ENCODE data around the gene DHRSX. TPM values are rescaled to one million over a fixed set of nuclear protein-coding genes. Genes with fewer than 3 reads are reported as not detected.

DHRSX gene
- total and polyA plus RNA-seq, 2 donors (not counting 3 experiments of a cell fraction or from before 2014, with no cell fraction given) = 27.1 to 37.7 TPM

GRCh38 chrX:2226182-2226581 is 274.6 kb downstream of the DHRSX start:
- no peaks in the 10 kb centered on the region for H3K36me3 ChIP-seq (ENCODE audit: control insufficient read depth in 2 of 2, extremely low read depth in 1 of 2, insufficient read depth in 2 of 2, low read length in 2 of 2)
- H3K4me1 ChIP-seq (ENCODE audit: control insufficient read depth, extremely low read depth, insufficient read depth, low read length) = no peaks in the 10 kb centered on the region
- H2AFZ ChIP-seq (ENCODE audit: low read depth, low read length) = no peak overlapping the region
- no peaks in the 10 kb centered on the region for H4K20me1 ChIP-seq (replicated peaks; ENCODE audit: control insufficient read depth, extremely low read depth, insufficient read depth, low read length)
- CTCF ChIA-PET = no interaction called here
- no peaks in the 10 kb centered on the region for H3K9me1 ChIP-seq (replicated peaks; ENCODE audit: control insufficient read depth, extremely low read depth, insufficient read depth, low read length)
- H3K9me3 ChIP-seq (replicated peaks; ENCODE audit: control insufficient read depth, insufficient read depth, low read length) = peaks cover 2% of the 10 kb centered on the region
- H3K79me2 ChIP-seq (ENCODE audit: control insufficient read depth, insufficient read depth, low read length) = no peaks in the 10 kb centered on the region
- BruUV-seq (replicated peaks) = no TSS peak
- no peaks in the 10 kb centered on the region for H3K27me3 ChIP-seq (ENCODE audit: control insufficient read depth in 2 of 2, insufficient read depth in 2 of 2, low read length in 2 of 2)
- no peak for DNase-seq (ENCODE audit: low read depth, low spot score)
- dilution Hi-C loops (cut with MboI; ENCODE audit: extremely low pct_ligation_motif_present, low sequenced_read_pairs) = no loop called here
- TF ChIP-seq POLR2A (IDR thresholded peaks at IDR 0.05; ENCODE audit: low read depth, low read length) = no peak
- no peak for TF ChIP-seq JUN (IDR thresholded peaks at IDR 0.05; ENCODE audit: borderline replicate concordance, insufficient read depth, insufficient read length, low read depth)
- intact Hi-C loops (cut with micrococcal nuclease) = no loop called here
- H3K27ac ChIP-seq (ENCODE audit: insufficient read depth, low read depth, low read length) = no peak overlapping the region
- no peak overlapping the region for H3K9ac ChIP-seq (replicated peaks; ENCODE audit: extremely low read depth, insufficient read depth, low read length)
- no peak overlapping the region for H3K4me3 ChIP-seq (replicated peaks in 1 of 3; ENCODE audit: insufficient read depth in 1 of 3, low read depth in 1 of 3, low read length in 3 of 3)
- FAIRE-seq = no peak
- no peak overlapping the region for H3K4me2 ChIP-seq (ENCODE audit: insufficient read depth, low read length)
- POLR2A ChIA-PET = no interaction called here

- Histone ChIP-seq H3K79me2 (ENCODE audit: control insufficient read depth, insufficient read depth, low read length) (no peaks in the 10 kb centered on the region), H3K4me2 (ENCODE audit: insufficient read depth, low read length) (no peak overlapping the region), H3K4me1 (ENCODE audit: control insufficient read depth, extremely low read depth, insufficient read depth, low read length) (no peaks in the 10 kb centered on the region), H2AFZ (ENCODE audit: low read depth, low read length) (no peak overlapping the region), H3K9me3 (replicated peaks; ENCODE audit: control insufficient read depth, insufficient read depth, low read length) (peaks cover 2% of the 10 kb centered on the region), H3K9me1 (replicated peaks; ENCODE audit: control insufficient read depth, extremely low read depth, insufficient read depth, low read length) (no peaks in the 10 kb centered on the region), H3K9ac (replicated peaks; ENCODE audit: extremely low read depth, insufficient read depth, low read length) (no peak overlapping the region), H3K36me3 (ENCODE audit: control insufficient read depth in 2 of 2, extremely low read depth in 1 of 2, insufficient read depth in 2 of 2, low read length in 2 of 2) (no peaks in the 10 kb centered on the region), H4K20me1 (replicated peaks; ENCODE audit: control insufficient read depth, extremely low read depth, insufficient read depth, low read length) (no peaks in the 10 kb centered on the region), H3K27me3 (ENCODE audit: control insufficient read depth in 2 of 2, insufficient read depth in 2 of 2, low read length in 2 of 2) (no peaks in the 10 kb centered on the region), H3K4me3 (replicated peaks in 1 of 3; ENCODE audit: insufficient read depth in 1 of 3, low read depth in 1 of 3, low read length in 3 of 3) (no peak overlapping the region), H3K27ac (ENCODE audit: insufficient read depth, low read depth, low read length) (no peak overlapping the region)
- DNase-seq (ENCODE audit: low read depth, low spot score) = no peak
- no peak for FAIRE-seq
- BruUV-seq (replicated peaks) = no TSS peak
- dilution Hi-C loops (cut with MboI; ENCODE audit: extremely low pct_ligation_motif_present, low sequenced_read_pairs) (no loop called here), intact Hi-C loops (cut with micrococcal nuclease) (no loop called here)
- TF ChIP-seq EZH2 (IDR thresholded peaks at IDR 0.05; ENCODE audit: borderline replicate concordance, low read depth, low read length, severe bottlenecking) (no peak), POLR2AphosphoS5 (IDR thresholded peaks at IDR 0.05; ENCODE audit: insufficient read depth, low read depth, low read length) (no peak), CTCF (IDR thresholded peaks at IDR 0.05; ENCODE audit: extremely low read depth in 1 of 2, insufficient read depth in 1 of 2, low read depth in 1 of 2, low read length in 2 of 2) (no peak), POLR2A (IDR thresholded peaks at IDR 0.05; ENCODE audit: low read depth, low read length) (no peak), FOS (IDR thresholded peaks at IDR 0.05; ENCODE audit: borderline replicate concordance, insufficient read depth, low read length) (no peak), MYC (IDR thresholded peaks at IDR 0.05; ENCODE audit: low read depth, low read length) (no peak), JUN (IDR thresholded peaks at IDR 0.05; ENCODE audit: borderline replicate concordance, insufficient read depth, insufficient read length, low read depth) (no peak), GATA2 (IDR thresholded peaks at IDR 0.05; ENCODE audit: insufficient read depth, insufficient read length, low read depth, low read length) (no peak), MAX (IDR thresholded peaks at IDR 0.05; ENCODE audit: insufficient read depth, insufficient read length) (no peak)
- POLR2A ChIA-PET = no interaction called here
- CTCF ChIA-PET = no interaction called here
Measured at GRCh38 chrX:2224597-2225235, 276.1 kb downstream of the DHRSX start.

Measured in endothelial cell of umbilical vein (primary cell).